Measurements from ENCODE around the gene IL6R.

The IL6R gene

DNA sequence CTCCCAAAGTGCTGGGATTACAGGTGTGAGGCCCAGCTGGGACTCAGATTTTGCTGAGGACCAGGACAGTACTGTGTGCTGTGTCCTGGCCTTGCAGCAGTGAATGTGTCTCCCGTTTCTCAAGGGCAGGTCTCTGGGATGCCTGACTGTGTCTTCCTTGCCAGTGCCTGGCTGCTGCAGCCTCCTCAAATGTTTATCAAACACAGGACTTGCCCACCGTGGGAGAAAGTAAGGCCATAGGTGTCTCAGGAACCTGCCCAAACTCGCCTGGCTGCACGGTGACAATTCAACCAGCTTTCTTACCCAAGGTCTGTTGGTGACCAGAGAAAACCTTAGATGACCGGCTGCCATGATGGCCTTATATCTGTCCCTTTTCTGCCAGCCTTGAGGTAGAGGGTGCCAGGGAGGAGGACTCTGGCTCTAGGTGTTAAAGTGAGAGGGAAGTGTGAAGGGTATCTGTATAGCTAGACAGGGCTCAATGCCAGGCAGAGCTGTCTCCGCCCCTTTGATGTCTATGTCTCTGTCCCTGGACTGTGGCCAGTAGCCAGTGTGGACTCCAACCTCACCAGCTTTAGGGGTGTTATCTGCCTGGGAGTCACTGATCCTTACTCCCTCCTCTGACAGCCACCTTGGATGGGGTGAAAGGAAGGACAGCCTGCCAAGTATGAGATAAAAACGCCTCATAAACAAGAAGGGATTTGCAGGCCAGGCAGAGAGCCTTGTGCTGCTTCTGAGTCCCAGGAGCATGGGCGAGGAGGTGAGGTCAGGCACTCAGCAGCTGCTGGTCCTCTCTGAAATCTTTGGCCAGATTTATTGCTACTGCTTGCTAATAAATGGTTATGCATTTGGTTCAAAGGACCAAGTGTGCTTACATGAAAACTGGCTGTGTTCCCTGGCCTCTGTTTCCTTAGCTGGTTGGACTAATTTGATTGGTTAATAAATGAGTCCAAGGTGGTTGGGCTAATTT, 22.3 kb downstream of the IL6R start:
- no peak for DNase-seq (ENCODE audit: low read depth)

- no peak for DNase-seq (ENCODE audit: low read depth)
Measured at GRCh38 chr1:154429118-154429517, 24.0 kb downstream of the IL6R start.

DNA sequence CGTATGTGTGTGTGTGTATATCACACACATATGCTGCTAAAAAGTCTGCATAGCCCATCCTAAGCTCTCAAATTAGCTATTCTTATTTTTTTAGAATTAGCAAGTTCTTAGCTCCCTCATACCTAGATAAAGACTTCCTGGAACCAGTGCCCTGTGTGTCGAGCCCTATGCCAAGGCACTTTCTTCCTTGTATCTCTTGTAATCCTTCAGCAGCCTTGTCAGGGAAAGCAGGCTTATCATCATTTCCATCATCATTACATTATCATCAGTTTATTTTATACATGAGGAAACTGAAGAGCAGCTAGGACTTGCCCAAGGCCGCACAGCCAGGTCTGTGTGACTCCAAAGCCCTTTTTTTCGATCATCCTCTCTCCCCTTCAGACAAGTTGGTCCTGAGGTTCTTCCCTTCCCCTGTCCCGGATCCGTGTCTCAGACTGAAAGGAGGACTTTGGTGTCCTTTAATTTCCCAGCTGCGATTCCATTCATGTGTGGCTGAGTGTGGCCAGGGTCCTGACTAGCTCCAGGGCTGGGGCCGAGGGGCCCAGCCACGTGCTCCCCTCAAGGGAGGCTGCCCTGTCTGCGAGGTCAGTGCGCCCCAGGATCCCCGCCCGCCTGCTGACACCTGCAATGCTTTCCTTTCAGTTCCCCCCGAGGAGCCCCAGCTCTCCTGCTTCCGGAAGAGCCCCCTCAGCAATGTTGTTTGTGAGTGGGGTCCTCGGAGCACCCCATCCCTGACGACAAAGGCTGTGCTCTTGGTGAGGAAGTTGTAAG, 24.9 kb downstream of the IL6R start:
- no peak for DNase-seq (ENCODE audit: low read depth)

DNA sequence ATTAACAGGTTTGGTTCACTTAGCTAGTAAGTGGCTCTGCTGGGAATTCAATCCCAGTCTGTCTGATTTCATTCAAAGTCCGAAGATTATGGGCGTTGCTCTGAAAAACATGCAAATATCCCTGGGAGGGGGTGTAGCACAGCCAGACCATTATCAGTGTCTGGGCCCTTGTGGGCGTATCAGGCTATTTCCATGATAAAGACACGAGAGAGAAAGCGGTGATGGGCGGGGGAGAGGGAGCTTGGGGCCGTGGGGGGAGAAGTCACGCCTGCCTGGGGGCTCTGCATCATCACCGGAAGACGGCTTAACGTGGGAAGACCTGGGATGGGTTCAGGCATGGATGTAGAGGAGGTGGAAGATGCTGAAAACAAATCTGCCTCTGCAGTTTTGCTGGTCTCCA, 25.8 kb downstream of the IL6R start:
- no peak for DNase-seq (ENCODE audit: low read depth)

DNA sequence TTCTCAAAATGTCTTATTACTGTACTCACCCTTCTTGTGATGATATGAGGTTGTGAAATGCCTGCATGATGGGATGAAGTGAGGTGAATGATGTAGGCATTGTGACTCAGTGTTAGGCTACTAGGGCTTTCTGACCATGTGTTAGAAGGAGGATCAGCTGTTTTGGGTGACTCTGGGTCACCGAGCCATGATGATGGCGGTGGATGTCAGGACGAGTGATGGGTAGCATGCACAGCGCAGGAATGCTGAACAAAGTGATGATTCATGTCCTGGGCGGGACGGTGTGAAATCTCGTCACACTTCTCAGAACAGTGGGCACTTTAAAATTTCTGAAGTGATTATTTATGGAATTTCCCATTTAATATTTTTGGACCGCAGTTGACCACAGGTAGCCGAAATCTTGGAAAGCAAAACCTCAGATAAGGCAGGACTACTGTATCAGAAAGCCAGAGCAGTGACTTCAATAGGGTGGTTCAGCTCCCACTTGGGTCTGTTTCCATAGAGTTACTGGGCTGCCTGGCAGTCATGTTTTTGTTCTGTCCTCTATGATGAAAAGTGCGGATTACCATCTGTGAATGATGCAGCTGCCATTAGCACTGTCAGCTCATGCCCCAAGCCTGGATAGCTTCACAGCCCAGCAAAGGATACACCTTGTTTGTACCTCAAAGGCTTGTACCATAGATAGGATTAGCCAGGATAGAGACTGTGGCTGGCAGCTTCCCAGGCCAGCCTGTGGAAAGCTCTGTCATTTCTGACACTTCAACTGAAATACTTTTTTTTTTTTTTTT, 26.6 kb downstream of the IL6R start:
- peak; percentile 35 for DNase-seq (ENCODE audit: low read depth)

GRCh38 chr1:154433161-154433764, 28.1 kb downstream of the IL6R start:
- DNase-seq (ENCODE audit: low read depth), result peak; percentile 29

GRCh38 chr1:154434346-154435085, 29.4 kb downstream of the IL6R start:
- DNase-seq (ENCODE audit: low read depth), result no peak

- DNase-seq (ENCODE audit: low read depth), result no peak
Measured at GRCh38 chr1:154435599-154436200, 30.6 kb downstream of the IL6R start.

- DNase-seq (ENCODE audit: low read depth), result no peak
Measured at GRCh38 chr1:154436433-154436832, 31.3 kb downstream of the IL6R start.

- no peak for DNase-seq (ENCODE audit: low read depth)
Measured at GRCh38 chr1:154440036-154440804, 35.1 kb downstream of the IL6R start.

GRCh38 chr1:154441241-154441888, 36.2 kb downstream of the IL6R start:
- no peak for DNase-seq (ENCODE audit: low read depth)

- DNase-seq (ENCODE audit: low read depth), result no peak
Measured at GRCh38 chr1:154442006-154442740, 37.0 kb downstream of the IL6R start.

DNA sequence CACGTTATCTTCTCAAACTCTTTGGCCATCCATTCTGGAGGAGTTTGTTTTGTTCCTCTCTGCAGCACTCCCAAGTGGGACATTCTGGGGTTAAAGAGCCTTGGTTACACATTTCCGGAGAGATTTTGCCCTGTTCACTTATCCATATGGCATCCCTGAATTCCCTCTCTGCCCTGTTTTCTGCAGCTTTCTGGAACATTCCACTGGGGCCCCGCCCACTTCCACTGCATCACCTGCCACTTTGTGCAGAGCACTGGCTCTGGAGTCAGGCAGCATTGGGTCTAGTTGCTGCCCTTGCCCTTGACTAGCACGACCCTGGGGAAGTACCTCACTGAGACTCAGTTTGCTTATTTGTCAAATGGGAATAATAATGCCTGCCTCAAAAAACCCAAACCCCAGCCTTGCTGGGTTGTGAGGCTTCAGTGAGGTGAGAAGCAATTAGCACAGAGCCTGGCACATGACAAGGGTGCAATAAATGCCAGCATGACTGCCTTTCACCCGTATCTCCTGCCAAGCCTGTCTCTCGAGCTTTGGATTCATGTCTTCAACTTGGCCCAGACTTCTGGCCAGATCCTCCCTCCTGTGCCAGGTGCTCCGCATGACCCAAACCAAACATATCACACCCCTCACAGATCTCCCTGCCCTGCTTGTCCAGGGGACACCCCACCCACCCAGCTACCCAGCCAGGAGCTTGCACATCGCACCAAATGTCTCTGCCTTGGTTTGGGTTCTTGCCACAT, 38.3 kb downstream of the IL6R start:
- DNase-seq (ENCODE audit: low read depth), result no peak

DNA sequence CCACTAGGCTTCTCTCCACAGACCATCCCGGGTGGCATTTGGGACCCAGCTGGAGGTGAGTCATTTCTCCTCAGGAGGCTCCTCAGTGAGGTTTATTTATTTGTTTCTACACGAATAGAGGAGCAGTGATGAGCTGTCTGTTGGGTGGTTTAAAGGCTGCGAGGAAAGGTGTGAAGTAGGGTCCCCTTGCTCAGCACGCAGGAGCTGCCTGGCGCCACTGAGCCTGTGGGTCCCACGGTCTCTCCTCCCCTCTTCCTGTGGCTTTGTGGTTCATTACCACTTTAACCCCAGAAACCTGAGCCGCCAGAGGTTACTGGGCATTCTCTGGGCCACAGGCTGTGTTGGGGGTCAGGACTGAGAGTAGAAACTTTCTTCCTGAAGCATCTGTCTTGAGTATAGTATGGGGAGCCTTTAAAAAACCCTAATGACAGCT, 39.9 kb downstream of the IL6R start:
- DNase-seq (ENCODE audit: low read depth), result peak; percentile 14

DNA sequence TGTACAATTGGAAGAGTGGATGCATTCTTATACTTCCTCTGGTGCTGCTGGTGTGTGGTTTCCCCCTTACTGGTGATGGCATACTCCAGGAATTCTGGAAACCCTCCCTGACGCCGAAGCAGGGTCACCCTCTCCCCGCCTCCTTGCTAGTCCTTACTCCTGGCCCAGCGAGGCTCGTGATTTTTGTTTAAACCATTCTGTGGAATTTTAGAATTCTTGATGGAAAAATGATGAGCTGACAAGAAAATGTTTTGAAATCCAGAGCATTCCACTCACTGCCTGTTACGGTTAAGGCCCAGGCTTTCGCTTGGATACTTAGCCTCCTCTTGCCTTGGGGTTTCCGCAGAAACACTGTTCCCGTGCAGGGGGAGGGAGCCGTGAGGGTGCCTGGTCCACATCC, 41.1 kb downstream of the IL6R start:
- no peak for DNase-seq (ENCODE audit: low read depth)

- no peak for DNase-seq (ENCODE audit: low read depth)
Measured at GRCh38 chr1:154446789-154447188, 41.6 kb downstream of the IL6R start.

- DNase-seq (ENCODE audit: low read depth), result no peak
Measured at GRCh38 chr1:154448331-154448811, 43.2 kb downstream of the IL6R start.

DNA sequence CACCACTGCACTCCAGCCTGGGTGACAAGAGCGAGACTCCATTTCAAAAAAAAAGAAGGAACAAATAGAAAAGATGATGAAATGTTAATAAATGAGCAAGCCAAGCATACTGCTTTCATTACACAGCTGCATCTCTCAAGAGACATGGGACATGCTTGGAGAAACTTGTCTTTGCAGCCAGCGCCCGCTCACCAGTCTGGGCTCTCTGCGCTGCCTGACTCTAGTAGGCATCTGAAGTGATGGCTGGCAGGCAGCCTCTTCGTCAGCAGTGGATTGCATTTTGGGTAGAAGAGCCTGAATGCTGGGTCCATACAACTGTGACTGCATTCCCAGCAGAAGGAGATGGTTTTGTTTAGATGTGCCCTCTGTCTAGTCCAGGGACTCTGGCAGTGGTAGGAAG, 48.0 kb downstream of the IL6R start:
- DNase-seq (ENCODE audit: low read depth), result no peak

All from stimulated activated CD8-positive, alpha-beta memory T cell treated with anti-CD3 and anti-CD28 coated beads, Interleukin-12 subunit alpha, Interleukin-12 subunit beta, amount 100 ng/mL, for 4 hours (primary cell).